LHCN-M2 (cell line): ENCODE measurements around the gene SLC11A1. TPM values are rescaled to one million over a fixed set of nuclear protein-coding genes. Genes with fewer than 3 reads are reported as not detected.

Experiments used
- DNase-seq: peaks from one replicate; pipeline ENCODE4 v3.0.0-alpha.2; 2012; ENCODE audit warnings: low read depth
- total RNA-seq: library from RNA; depleted of rRNA; stranded (reverse); fragments of >200 nt; gene quantifications from 2 replicates; pipeline ENCODE4 v1.2.3, GENCODE V29; 2014

The SLC11A1 gene
- total RNA-seq, 1 experiment from 2014 or later: 0.11 TPM

GRCh38 chr2:218404351-218405085 is 22.4 kb downstream of the SLC11A1 start:
- no peak for DNase-seq

GRCh38 chr2:218405086-218405745 is 23.1 kb downstream of the SLC11A1 start:
- DNase-seq: no peak

DNA sequence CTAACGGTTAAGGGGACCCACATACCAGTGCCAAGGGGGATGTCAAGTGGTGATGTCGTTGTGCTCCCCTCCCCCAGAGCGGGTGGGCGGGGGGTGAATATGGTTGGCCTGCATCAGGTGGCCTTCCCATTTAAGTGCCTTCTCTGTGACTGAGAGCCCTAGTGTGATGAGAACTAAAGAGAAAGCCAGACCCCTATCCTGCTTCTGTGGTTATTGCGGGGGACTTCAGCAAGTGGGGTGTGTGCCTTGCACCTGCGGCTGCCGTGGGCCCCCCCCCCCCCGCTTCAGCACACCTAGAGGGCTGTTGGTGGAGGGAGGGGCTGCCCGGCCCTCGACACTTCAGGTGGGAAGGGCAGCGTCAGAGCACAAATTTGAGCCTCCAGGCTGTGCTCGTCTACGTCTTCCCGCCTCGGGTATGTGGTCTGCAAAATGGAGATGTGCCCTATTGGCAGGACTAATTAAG is 23.7 kb downstream of the SLC11A1 start:
- no peak for DNase-seq

- peak; percentile 91 for DNase-seq
Observed at GRCh38 chr2:218406209-218406948, 24.3 kb downstream of the SLC11A1 start.

GRCh38 chr2:218406949-218407618 is 25.0 kb downstream of the SLC11A1 start:
- DNase-seq: peak; percentile 75

GRCh38 chr2:218407717-218408116 is 25.6 kb downstream of the SLC11A1 start:
- DNase-seq: no peak

GRCh38 chr2:218418321-218418716 is 36.2 kb downstream of the SLC11A1 start:
- no peak for DNase-seq

DNA sequence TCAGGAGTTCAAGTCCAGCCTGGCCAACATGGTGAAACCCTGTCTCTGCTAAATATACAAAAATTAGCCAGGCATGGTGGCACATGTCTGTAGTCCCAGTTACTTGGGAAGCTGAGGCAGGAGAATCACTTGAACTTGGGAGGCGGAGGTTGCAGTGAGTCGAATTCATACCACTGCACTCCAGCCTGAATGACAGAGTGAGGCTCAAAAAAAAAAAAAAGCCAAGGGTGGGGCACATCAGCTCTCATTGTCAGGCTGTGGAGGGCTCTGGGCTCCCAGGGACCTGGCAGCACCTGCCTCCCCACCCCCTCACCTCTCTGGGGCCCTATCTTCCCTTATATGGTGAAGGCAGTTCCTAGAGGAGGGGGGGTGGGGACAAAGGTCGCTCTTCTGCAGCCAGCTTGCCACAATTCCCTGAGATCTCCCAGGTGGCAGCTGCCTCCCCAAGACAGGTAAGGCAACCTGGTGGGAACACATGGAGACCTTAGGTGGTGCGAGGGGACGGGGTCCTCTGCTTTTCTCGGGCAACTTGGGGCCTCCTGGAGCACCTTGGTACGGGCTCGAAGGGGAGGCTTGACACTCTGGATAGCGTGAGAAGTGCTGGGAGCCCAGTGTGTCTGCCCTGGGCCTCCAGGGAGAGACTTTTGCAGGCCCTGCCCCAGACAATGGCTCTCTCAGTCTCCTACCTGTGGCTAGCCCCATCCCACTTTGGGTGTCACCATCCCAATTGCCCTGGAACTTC is 36.8 kb downstream of the SLC11A1 start, which contains the start of gene VIL1:
VIL1 (plus strand) TSS at position 407 of the 742 bp plus-strand sequence. CDS start 4,656 bp downstream, outside the sequence.
- DNase-seq: no peak

- no peak for DNase-seq
Observed at GRCh38 chr2:218419630-218420216, 37.6 kb downstream of the SLC11A1 start.

DNA sequence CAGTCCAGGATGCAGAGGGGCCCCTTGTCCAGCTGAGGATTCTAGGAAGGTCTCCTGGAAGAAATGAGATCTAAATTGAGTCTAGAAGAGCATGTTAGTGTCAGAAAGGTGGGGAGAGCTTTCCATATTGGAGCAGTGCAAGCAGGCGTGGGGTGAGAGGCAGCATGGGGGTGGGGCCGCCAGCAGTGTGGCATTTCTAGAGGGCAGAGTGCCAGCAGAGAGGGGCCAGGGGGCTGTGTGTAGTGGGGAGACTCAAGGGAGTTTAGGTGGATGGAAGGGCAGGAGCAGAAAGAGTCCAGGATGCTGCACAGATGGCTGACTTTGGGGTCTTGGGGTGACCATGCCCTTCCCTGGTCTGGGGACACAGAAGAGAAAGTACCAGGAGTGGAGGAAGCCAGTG is 39.0 kb downstream of the SLC11A1 start:
- DNase-seq: no peak

DNA sequence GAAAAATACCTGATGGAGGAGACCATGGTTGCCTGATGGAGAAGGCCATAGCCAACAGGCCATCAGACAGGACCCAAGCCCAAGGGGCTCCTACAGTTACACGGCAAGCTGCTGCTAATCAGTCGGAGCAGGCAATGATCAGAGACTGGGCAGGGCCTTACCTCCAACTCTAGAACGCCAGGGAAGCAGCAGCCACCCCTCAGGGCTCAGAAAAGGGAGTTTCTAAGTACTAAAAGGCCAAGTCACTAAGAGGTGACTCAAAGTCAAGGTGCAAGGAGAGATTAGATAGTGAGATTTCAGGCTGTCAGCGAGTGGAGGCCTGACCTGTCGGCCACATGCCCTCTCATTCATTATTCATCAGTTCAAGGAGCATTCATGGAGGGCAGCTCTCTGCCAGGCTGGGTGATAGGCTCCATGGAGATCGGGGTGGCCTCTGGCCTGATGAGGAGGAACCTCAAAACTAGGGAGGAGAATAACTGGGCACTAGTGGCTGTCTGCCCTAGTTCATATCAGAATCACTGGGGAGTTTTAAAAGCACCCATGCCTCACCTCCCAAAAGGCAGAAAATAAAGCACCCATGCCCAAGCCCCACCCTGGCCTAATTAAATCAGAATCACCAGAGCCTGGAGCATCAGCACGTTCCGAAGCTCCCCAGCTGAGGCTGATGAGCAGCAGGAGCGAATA is 40.5 kb downstream of the SLC11A1 start:
- DNase-seq: no peak

- no peak for DNase-seq
Observed at GRCh38 chr2:218423584-218423983, 41.5 kb downstream of the SLC11A1 start.

DNA sequence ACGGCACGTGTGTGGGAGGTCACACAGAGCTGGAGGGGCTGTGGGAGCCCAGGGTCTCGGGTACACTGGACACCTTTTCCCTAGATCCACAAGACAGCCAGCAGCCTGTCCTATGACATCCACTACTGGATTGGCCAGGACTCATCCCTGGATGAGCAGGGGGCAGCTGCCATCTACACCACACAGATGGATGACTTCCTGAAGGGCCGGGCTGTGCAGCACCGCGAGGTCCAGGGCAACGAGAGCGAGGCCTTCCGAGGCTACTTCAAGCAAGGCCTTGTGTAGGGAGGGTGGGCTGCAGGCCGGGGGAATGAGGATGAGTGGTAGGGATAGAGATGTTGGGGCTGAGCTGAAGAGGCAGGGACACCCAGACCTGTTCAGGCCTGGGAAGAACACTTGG is 43.5 kb downstream of the SLC11A1 start:
- DNase-seq: no peak

- no peak for DNase-seq
Observed at GRCh38 chr2:218427741-218428140, 45.7 kb downstream of the SLC11A1 start.

DNA sequence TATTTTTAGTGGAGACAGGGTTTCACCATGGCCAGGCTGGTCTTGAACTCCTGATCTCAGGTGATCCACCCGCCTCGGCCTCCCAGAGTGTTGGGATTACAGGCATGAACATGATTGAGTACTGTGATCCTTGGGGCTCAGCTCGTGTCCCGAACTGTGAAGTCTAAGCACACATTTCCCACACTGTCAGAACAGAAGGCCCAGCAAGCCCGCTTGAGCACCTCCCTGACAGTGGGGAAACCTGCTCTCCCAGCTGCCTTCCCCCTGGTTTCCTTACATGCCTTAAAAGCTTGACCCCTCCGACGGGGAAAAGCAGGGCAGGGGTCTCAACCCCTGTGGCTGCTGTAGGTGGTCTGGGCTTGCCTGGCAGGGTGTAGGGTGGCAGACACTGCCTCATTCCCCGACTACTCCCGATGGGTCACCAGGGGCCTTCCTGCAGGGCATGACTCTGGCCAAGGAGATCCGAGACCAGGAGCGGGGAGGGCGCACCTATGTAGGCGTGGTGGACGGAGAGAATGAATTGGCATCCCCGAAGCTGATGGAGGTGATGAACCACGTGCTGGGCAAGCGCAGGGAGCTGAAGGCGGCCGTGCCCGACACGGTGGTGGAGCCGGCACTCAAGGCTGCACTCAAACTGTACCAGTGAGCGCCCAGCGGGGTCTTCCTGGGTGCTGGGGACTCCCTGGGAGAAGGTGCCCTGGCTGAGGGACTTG is 46.9 kb downstream of the SLC11A1 start:
- DNase-seq: no peak

- DNase-seq: no peak
Observed at GRCh38 chr2:218429911-218430692, 48.0 kb downstream of the SLC11A1 start.

DNA sequence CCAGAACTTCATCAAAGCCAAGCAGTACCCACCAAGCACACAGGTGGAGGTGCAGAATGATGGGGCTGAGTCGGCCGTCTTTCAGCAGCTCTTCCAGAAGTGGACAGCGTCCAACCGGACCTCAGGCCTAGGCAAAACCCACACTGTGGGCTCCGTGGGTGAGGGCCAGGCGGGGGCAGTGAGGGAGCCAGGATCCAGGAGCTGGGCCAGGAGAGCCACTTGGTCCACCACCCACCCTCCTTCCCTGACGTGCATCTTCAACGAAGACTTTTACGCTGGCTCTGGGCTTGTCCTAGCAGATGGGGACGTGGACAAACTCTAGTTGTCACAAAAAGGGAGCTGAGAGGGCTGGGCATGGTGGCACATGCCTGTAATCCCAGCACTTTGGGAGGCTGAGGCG is 48.6 kb downstream of the SLC11A1 start:
- DNase-seq: no peak

GRCh38 chr2:218431878-218432277 is 49.8 kb downstream of the SLC11A1 start:
- DNase-seq: no peak
